GM18861 (cell line): ENCODE measurements around the gene FSTL3.
"Not testable (repeated sequence)": the region's sequence is repeated elsewhere in the genome, so short reads cannot be mapped to it uniquely, and the experiment has no call there.

ENCODE experiments used
- ATAC-seq: cut with Tn5 transposase; IDR thresholded peaks from one replicate; pipeline ENCODE4 v1.9.1; 2021; ENCODE audit not compliant: unreplicated experiment

FSTL3 gene

GRCh38 chr19:676339-677105 is at the start of gene FSTL3:
Gene FSTL3, plus strand, starts transcription at chr19:676392. Its CDS starts 32 bp downstream, at chr19:676424.
- ATAC-seq: no peak

GRCh38 chr19:626566-626965 is 49.6 kb upstream of the FSTL3 start:
- not testable (repeated sequence) for ATAC-seq

GRCh38 chr19:628168-628567 is 48.0 kb upstream of the FSTL3 start:
- no peak for ATAC-seq

- ATAC-seq: not testable (repeated sequence)
Observed at GRCh38 chr19:629515-629914, 46.7 kb upstream of the FSTL3 start.

GRCh38 chr19:629961-630714 is 46.1 kb upstream of the FSTL3 start:
- ATAC-seq: no peak

- no peak for ATAC-seq
Observed at GRCh38 chr19:632579-633067, 43.6 kb upstream of the FSTL3 start.

GRCh38 chr19:633068-633785 is 43.0 kb upstream of the FSTL3 start, which contains the start of gene POLRMT:
Gene POLRMT, minus strand, starts transcription at chr19:633537. Its CDS starts 25 bp downstream, at chr19:633512.
- ATAC-seq: peak; percentile 67

- no peak for ATAC-seq
Observed at GRCh38 chr19:633786-634639, 42.2 kb upstream of the FSTL3 start.

- no peak for ATAC-seq
Observed at GRCh38 chr19:634975-635652, 41.1 kb upstream of the FSTL3 start.

- no peak for ATAC-seq
Observed at GRCh38 chr19:638906-639252, 37.3 kb upstream of the FSTL3 start.

- no peak for ATAC-seq
Observed at GRCh38 chr19:639253-640160, 36.7 kb upstream of the FSTL3 start, which contains the start of gene FGF22. Gene FGF22, plus strand, starts transcription at chr19:639879. Its CDS starts 47 bp downstream, at chr19:639926.

GRCh38 chr19:640161-640558 is 36.0 kb upstream of the FSTL3 start:
- no peak for ATAC-seq

GRCh38 chr19:640606-641189 is 35.5 kb upstream of the FSTL3 start:
- ATAC-seq: no peak

GRCh38 chr19:641702-642101 is 34.5 kb upstream of the FSTL3 start:
- ATAC-seq: no peak

- no peak for ATAC-seq
Observed at GRCh38 chr19:642767-643727, 33.1 kb upstream of the FSTL3 start.

GRCh38 chr19:643736-644135 is 32.5 kb upstream of the FSTL3 start:
- ATAC-seq: no peak

- ATAC-seq: no peak
Observed at GRCh38 chr19:644363-644762, 31.8 kb upstream of the FSTL3 start.
